ENCODE data around the gene ADAT1. TPM values are rescaled to one million over a fixed set of nuclear protein-coding genes. Genes with fewer than 3 reads are reported as not detected.
"Not testable (repeated sequence)": the region's sequence is repeated elsewhere in the genome, so short reads cannot be mapped to it uniquely, and the experiment has no call there.

The ADAT1 gene
- total RNA-seq, 1 experiment from 2014 or later: 60.2 TPM

DNA sequence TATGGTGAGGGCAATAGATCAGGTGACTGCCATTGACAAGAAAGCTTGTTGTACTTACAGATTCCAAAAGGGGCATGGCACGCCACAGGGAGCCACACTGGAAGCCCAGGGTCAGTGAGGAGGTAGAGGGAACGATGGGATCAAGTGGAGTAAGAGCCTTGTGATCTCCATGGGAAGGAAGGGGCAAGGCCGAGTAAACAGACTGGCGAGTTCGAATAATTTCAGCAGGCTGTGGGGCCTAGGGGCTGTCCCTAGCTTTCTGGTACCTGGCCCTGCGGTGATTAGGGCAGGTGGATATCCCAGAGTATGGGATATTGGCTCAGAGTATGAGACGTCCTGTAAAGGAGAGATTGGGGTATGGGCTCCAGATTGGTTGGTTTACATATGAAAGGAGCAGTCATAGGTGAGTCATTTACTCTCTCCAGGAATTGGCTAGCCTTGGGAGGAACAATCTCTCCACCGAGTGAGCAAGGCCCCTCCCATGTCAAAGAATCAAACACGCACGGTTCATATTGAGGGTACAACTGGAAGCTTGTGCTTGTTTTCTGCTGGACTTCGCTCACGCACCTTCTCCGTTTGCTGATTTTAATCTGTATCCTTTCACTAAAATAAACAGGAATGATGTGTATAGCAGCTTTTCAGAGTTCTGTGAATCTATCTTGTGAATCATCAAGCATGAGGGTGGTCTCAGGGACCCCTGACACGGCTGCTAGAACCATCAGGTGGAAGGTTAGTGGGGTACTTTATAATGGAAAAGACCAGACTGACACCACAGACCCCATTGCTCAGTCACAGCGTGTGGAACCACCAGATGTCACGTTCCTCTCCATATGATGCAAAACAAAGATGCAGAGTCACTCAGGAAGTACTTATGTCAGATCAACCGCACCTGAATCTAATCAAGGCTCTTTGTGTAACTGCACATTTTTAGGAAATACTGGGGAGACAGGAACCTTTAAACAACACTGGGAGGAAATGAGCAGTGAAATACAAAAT, 29.0 kb downstream of the ADAT1 start:
- BruUV-seq (replicated peaks): no TSS peak
- intact Hi-C loops (cut with micrococcal nuclease): no loop called here
- TF ChIP-seq, protein P1, sequence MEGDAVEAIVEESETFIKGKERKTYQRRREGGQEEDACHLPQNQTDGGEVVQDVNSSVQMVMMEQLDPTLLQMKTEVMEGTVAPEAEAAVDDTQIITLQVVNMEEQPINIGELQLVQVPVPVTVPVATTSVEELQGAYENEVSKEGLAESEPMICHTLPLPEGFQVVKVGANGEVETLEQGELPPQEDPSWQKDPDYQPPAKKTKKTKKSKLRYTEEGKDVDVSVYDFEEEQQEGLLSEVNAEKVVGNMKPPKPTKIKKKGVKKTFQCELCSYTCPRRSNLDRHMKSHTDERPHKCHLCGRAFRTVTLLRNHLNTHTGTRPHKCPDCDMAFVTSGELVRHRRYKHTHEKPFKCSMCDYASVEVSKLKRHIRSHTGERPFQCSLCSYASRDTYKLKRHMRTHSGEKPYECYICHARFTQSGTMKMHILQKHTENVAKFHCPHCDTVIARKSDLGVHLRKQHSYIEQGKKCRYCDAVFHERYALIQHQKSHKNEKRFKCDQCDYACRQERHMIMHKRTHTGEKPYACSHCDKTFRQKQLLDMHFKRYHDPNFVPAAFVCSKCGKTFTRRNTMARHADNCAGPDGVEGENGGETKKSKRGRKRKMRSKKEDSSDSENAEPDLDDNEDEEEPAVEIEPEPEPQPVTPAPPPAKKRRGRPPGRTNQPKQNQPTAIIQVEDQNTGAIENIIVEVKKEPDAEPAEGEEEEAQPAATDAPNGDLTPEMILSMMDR (IDR thresholded peaks at IDR 0.05; ENCODE audit: unreplicated experiment): no peak
- ChIA-PET CTCF (interaction anchor here (0.9 kb wide), 1 partner anchor 24 kb away, joined by 3 read pairs; no protein-coding TSS in a partner anchor), POLR2A (interaction anchor here (0.5 to 1.1 kb wide), 2 partner anchors 10 to 1332 kb away, joined by 3 to 7 read pairs; no protein-coding TSS in a partner anchor)
- peaks cover 9% of the 10 kb centered on the region for H3K4me1 Mint-ChIP-seq (ENCODE audit: insufficient read depth, unreplicated experiment)
- peak; percentile 74 for DNase-seq (ENCODE audit: unreplicated experiment)
- H3K36me3 Mint-ChIP-seq (ENCODE audit: insufficient read depth, unreplicated experiment): peaks cover 21% of the 10 kb centered on the region
- peaks cover 8% of the 10 kb centered on the region for H3K9me3 Mint-ChIP-seq (ENCODE audit: unreplicated experiment)
- no peak overlapping the region for H3K4me3 Mint-ChIP-seq (ENCODE audit: unreplicated experiment)
- H3K27me3 Mint-ChIP-seq (ENCODE audit: insufficient read depth, unreplicated experiment): no peaks in the 10 kb centered on the region
- H3K27ac Mint-ChIP-seq (ENCODE audit: low read depth, unreplicated experiment): peak overlapping the region; percentile 75

- POLR2A ChIA-PET: interaction anchor here (1.1 kb wide), 1 partner anchor 9 kb away, joined by 7 read pairs; no protein-coding TSS in a partner anchor
- CTCF ChIA-PET: interaction anchor here (0.9 kb wide), 1 partner anchor 25 kb away, joined by 3 read pairs; no protein-coding TSS in a partner anchor
- no peaks in the 10 kb centered on the region for H3K27me3 Mint-ChIP-seq (ENCODE audit: insufficient read depth, unreplicated experiment)
- H3K4me3 Mint-ChIP-seq (ENCODE audit: unreplicated experiment): no peak overlapping the region
- peaks cover 9% of the 10 kb centered on the region for H3K4me1 Mint-ChIP-seq (ENCODE audit: insufficient read depth, unreplicated experiment)
- no TSS peak for BruUV-seq (replicated peaks)
- no peak overlapping the region for H3K27ac Mint-ChIP-seq (ENCODE audit: low read depth, unreplicated experiment)
- no peak for DNase-seq (ENCODE audit: unreplicated experiment)
- H3K9me3 Mint-ChIP-seq (ENCODE audit: unreplicated experiment): peaks cover 8% of the 10 kb centered on the region
- TF ChIP-seq, protein P1 (IDR thresholded peaks at IDR 0.05; ENCODE audit: unreplicated experiment): no peak
- intact Hi-C loops (cut with micrococcal nuclease): no loop called here
- peaks cover 20% of the 10 kb centered on the region for H3K36me3 Mint-ChIP-seq (ENCODE audit: insufficient read depth, unreplicated experiment)
Observed at GRCh38 chr16:75593308-75593707, 29.8 kb downstream of the ADAT1 start.

DNA sequence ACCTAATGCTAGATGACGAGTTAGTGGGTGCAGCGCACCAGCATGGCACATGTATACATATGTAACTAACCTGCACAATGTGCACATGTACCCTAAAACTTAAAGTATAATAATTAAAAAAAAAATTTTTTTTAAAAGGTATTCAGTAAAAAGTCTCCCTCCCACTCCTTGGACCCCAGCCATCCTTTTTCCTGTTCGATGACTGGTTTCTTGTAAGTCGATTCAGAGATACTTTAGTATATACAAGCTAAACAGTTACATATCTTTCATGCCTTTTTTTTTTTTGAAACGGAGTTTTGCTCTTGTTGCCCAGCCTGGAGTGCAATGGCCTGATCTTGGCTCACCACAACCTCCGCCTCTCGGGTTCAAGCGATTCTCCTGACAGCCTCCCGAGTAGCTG, 31.2 kb downstream of the ADAT1 start:
- H3K27ac Mint-ChIP-seq (ENCODE audit: low read depth, unreplicated experiment); DNase-seq (ENCODE audit: unreplicated experiment); BruUV-seq (replicated peaks); H3K4me1 Mint-ChIP-seq (ENCODE audit: insufficient read depth, unreplicated experiment); H3K9me3 Mint-ChIP-seq (ENCODE audit: unreplicated experiment); H3K4me3 Mint-ChIP-seq (ENCODE audit: unreplicated experiment); H3K27me3 Mint-ChIP-seq (ENCODE audit: insufficient read depth, unreplicated experiment); intact Hi-C loops (cut with micrococcal nuclease): not testable (repeated sequence)
- POLR2A ChIA-PET: interaction anchor here (0.7 kb wide), 1 partner anchor 17 kb away, joined by 5 read pairs; no protein-coding TSS in a partner anchor
- peaks cover 18% of the 10 kb centered on the region for H3K36me3 Mint-ChIP-seq (ENCODE audit: insufficient read depth, unreplicated experiment)
- CTCF ChIA-PET: interaction anchor here (0.6 kb wide), 1 partner anchor 390 kb away, joined by 4 read pairs; no protein-coding TSS in a partner anchor

DNA sequence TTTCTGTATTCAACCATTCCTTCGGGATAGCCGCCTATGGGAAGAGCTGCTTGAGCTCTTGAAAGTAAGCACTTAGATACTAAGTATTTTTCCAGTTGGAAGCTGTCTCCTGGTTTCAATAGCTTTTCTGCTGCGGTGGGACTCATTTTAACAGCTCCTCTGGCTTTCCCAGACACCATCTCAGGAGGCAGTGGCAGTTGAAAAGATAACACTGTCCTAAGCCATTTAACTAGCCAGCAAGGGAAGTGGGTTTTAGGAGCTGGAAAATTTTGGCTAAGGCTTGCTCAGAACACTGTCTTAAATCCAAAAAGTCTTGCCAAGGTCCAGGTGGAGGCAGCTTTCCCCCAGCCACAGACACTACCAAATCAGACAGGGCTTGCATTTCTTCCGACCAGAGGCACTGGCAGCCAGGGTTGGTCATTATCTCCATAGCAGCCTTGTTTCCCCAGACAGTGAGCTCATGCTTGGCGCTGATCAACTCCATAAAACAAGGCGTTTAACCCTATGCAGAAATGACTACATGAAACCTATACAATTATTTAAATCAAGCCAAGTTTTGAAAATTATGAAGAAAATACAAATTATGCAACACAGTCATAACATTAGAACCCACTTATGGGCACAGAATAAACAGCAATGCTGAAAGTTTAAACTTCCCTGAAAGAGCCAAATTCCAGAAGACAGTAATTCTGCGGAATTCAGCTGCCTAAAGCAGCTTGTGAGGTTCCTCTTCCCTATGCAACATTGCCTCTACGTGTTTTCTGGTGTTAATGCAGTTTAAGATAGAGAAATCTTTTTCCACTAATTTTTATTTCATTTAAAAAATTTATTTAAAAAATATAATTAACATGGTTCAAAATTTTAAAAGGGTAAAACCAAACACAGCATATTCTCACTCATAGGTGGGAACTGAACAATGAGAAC, 31.9 kb downstream of the ADAT1 start:
- Mint-ChIP-seq H3K4me1 (ENCODE audit: insufficient read depth, unreplicated experiment) (peaks cover 9% of the 10 kb centered on the region), H3K27ac (ENCODE audit: low read depth, unreplicated experiment) (no peak overlapping the region), H3K36me3 (ENCODE audit: insufficient read depth, unreplicated experiment) (peaks cover 13% of the 10 kb centered on the region), H3K9me3 (ENCODE audit: unreplicated experiment) (no peaks in the 10 kb centered on the region), H3K4me3 (ENCODE audit: unreplicated experiment) (no peak overlapping the region), H3K27me3 (ENCODE audit: insufficient read depth, unreplicated experiment) (no peaks in the 10 kb centered on the region)
- CTCF ChIA-PET: interaction anchor here (0.6 to 1.0 kb wide), 2 partner anchors 30 to 283 kb away, joined by 3 read pairs; no protein-coding TSS in a partner anchor
- no TSS peak for BruUV-seq (replicated peaks)
- TF ChIP-seq, protein P1 (IDR thresholded peaks at IDR 0.05; ENCODE audit: unreplicated experiment): no peak
- no peak for DNase-seq (ENCODE audit: unreplicated experiment)
- intact Hi-C loops (cut with micrococcal nuclease): no loop called here
- POLR2A ChIA-PET: interaction anchor here (0.7 kb wide), 1 partner anchor 18 kb away, joined by 5 read pairs; no protein-coding TSS in a partner anchor
